Dendritic cell treated with granulocyte-macrophage colony-stimulating factor and Interleukin-4, amounts not matched to agents 40 ng/mL and 50 ng/mL, for 4 days (primary cell): Measurements from ENCODE around the gene TCF12.

Experiments
- H3K27ac Mint-ChIP-seq: one replicate; pipeline ENCODE4 v1.8.0; 2022; ENCODE audit warnings: mild to moderate bottlenecking, mixed read lengths
- H3K27me3 Mint-ChIP-seq: one replicate; pipeline ENCODE4 v1.8.0; 2022; ENCODE audit warnings: mild to moderate bottlenecking, mixed read lengths
- H3K36me3 Mint-ChIP-seq: one replicate; pipeline ENCODE4 v1.8.0; 2022; ENCODE audit warnings: low read depth, mixed read lengths
- H3K4me1 Mint-ChIP-seq: one replicate; pipeline ENCODE4 v1.8.0; 2022; ENCODE audit warnings: low read depth, mixed read lengths
- H3K4me3 Mint-ChIP-seq: one replicate; pipeline ENCODE4 v1.8.0; 2022; ENCODE audit warnings: mild to moderate bottlenecking, moderate library complexity, mixed read lengths
- H3K9me3 Mint-ChIP-seq: one replicate; pipeline ENCODE4 v1.8.0; 2022; ENCODE audit warnings: mixed read lengths
- intact Hi-C: fragments of 100-400 bp; cut with micrococcal nuclease; formaldehyde crosslinking; loops from one replicate; pipeline ENCODE4 v1.15.0; 2022

The TCF12 gene

DNA sequence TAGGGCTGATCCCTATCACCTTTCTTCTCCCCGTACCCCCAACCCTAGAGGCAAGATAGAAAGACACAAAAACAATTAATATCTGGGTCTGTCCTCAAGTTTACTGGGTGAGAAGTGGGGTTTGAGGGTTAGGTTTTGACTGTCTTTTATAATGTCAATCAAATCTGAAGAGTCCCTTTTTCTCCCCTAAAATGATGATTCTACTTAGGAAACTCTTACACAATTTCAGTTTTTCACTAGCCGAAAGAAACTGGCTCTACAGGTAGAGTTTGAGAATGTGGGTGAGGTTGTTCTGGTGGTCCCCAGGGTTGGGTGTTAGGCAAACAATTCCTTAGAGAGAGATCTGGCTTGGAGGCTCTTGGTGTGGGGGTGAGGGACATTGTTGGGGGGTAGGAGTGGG is 189.9 kb downstream of the TCF12 start:
- intact Hi-C loops = no loop called here
- H3K9me3 Mint-ChIP-seq = no peaks in the 10 kb centered on the region
- peaks cover 18% of the 10 kb centered on the region for H3K4me1 Mint-ChIP-seq
- H3K36me3 Mint-ChIP-seq = peaks cover 11% of the 10 kb centered on the region
- H3K27me3 Mint-ChIP-seq = no peaks in the 10 kb centered on the region
- no peak overlapping the region for H3K4me3 Mint-ChIP-seq
- peak overlapping the region; percentile 53 for H3K27ac Mint-ChIP-seq

DNA sequence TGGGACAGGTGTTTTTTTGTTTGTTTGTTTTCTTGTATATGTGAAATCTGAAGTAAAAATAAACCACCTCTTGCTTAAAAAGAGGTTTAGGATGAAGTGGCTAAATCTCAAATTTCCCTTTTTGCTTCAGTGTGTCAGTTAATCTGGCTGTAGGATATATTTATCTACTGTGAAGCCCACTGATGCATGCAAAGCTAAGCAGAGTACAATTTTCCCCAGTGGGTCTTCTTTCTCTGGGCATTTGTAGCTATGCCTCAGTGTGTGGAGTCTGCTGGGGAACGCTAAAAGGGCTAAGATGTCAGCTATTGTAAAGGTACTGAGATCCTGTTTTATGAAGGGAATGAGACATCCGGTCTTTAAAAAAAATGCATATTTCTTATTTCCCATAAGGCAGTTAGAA is 190.6 kb downstream of the TCF12 start:
- Mint-ChIP-seq H3K9me3 (no peaks in the 10 kb centered on the region), H3K4me1 (peaks cover 25% of the 10 kb centered on the region), H3K36me3 (peaks cover 11% of the 10 kb centered on the region), H3K27me3 (no peaks in the 10 kb centered on the region), H3K4me3 (no peak overlapping the region), H3K27ac (no peak overlapping the region)
- intact Hi-C loops = no loop called here

DNA sequence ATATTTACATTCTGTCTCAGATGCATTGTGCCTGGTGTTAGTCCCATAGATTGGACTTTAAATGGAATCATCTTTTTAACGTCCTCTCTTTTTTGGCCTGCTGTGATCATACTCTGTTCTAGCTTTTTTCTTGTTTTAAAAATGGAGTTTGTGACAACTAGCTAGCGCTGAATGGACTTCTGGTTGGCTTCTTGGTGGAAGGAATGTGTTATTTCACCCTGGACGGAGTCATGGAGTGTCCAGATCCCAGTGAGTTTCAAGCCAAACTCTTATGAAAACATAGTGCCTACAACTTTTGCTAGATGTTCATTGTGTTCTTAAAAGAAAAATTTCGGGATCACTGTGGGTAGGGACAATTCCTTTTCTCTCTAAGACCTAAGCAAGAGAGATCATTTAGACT is 192.6 kb downstream of the TCF12 start:
- no peaks in the 10 kb centered on the region for H3K36me3 Mint-ChIP-seq

DNA sequence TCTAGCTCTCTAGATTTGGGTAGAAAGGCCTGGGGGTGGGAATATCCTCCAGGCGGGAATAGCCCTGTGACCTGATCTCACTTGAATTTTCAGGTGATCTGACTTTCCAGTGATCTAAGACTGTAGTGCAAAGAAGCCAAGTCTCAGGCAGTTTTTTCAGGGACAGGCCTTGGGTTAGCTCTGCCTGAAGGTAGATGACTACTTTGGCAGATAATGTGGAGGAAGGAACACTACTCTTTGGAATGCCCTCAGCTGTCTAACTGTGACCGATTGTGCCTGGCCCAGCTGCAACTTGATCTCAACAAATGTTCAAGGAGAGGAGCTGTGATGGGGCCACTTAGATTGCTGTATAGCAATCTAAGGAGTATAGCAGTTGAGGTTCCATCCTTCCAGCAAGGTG is 193.7 kb downstream of the TCF12 start:
- no peaks in the 10 kb centered on the region for H3K27me3 Mint-ChIP-seq
- no peaks in the 10 kb centered on the region for H3K9me3 Mint-ChIP-seq
- no peaks in the 10 kb centered on the region for H3K36me3 Mint-ChIP-seq
- peaks cover 30% of the 10 kb centered on the region for H3K4me1 Mint-ChIP-seq
- H3K4me3 Mint-ChIP-seq = no peak overlapping the region
- intact Hi-C loops = no loop called here
- H3K27ac Mint-ChIP-seq = no peak overlapping the region

More for the DNA sequence above, 192.6 kb downstream of the TCF12 start:
- H3K9me3 Mint-ChIP-seq = no peaks in the 10 kb centered on the region
- H3K4me1 Mint-ChIP-seq = peaks cover 30% of the 10 kb centered on the region
- intact Hi-C loops = no loop called here
- H3K27me3 Mint-ChIP-seq = no peaks in the 10 kb centered on the region
- no peak overlapping the region for H3K4me3 Mint-ChIP-seq
- no peak overlapping the region for H3K27ac Mint-ChIP-seq

DNA sequence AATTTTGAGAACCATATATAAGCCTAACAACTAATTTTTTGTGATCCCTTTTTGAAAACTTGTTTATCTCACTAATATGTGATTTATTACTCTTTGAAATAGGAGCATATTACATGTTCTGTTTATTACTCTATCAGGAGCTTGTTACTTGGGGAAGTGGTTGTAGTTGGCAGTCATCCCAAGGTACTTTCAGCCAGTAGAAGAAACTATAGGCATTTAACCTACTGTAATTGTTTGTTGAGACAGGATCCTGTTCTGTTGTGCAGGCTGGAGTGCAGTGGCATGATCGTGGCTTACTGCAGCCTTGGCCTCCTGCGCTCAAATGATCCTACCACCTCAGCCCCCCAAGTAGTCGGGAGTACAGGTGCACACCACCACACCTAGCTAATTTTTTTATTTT is 195.6 kb downstream of the TCF12 start:
- no peaks in the 10 kb centered on the region for H3K27me3 Mint-ChIP-seq
- intact Hi-C loops = no loop called here
- no peaks in the 10 kb centered on the region for H3K9me3 Mint-ChIP-seq
- no peak overlapping the region for H3K4me3 Mint-ChIP-seq
- H3K27ac Mint-ChIP-seq = no peak overlapping the region
- H3K36me3 Mint-ChIP-seq = no peaks in the 10 kb centered on the region
- peaks cover 23% of the 10 kb centered on the region for H3K4me1 Mint-ChIP-seq

DNA sequence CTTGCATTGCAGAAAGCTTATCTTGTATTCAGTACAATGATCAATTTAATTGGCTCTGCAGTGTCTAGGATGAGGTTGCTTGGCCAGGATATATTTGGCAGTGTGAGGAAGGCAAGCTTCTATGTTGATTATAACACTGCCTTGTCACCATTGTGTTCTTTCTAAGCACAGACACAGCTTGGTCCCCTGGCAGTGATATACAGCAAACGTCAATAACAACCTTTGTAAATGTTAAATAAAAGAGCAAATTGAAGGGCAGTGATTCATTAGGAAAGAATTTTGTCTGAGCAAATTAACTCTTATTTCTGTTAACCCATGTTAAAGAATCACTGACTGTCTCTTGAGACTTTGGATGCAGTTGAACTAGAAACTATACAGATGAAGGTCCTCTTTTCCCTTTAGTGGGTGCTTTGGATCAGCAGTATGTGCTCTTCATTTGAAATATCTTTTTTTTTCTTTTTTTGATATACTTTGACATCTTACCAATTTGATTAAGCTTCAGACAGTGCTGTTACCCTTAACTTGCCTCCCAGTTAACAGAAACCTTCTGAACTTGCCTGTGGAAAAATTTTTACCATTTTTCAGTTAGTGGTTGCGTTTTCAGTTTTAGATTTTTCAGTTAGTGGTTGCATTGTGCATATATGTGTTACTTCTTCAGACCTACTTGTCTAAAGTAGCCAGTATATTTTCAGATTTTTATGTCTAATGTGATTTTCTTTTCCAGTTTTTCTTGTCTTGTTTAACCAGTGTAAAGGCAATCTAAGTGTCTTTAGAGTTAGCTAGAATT is 199.8 kb downstream of the TCF12 start:
- H3K4me3 Mint-ChIP-seq = no peak overlapping the region
- intact Hi-C loops = no loop called here
- H3K36me3 Mint-ChIP-seq = peaks cover 6% of the 10 kb centered on the region
- no peaks in the 10 kb centered on the region for H3K27me3 Mint-ChIP-seq
- peaks cover 32% of the 10 kb centered on the region for H3K4me1 Mint-ChIP-seq
- no peak overlapping the region for H3K27ac Mint-ChIP-seq
- H3K9me3 Mint-ChIP-seq = no peaks in the 10 kb centered on the region

DNA sequence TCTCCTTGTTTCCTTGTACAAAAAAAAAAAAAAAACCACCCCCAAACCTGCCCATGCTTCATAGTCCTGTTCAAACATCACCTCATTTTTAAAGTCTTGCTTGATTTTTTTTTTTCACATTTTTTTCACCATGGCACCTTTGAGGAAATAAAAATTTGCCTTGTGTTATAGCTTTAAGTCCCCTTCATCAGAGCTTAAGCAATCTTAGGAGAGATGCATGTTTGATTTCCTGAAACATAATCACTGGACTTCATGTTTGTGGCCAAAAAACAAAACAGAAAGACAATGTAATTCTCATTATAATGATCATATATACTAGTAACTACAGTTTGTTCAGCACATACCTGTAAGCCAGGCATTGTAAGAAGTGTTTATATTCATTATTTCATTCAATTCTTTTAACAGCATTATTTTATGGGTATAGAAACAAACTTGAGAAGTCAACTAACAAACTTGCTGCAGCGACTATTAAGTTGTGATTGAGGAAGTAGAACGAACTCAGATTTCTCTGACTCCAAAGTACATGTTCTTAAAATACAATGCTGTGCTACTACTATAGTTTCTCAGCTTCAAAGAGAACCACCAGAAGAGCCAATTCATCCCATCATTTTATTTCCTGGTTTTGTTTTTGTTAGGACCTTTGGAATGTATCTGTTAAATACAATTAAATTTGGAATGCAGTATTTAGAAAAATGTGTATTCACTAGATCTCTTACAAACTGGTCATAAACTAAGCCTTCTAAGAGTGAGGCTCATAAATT is 203.8 kb downstream of the TCF12 start:
- intact Hi-C loops = no loop called here
- H3K36me3 Mint-ChIP-seq = peaks cover 21% of the 10 kb centered on the region
- H3K9me3 Mint-ChIP-seq = no peaks in the 10 kb centered on the region
- H3K27ac Mint-ChIP-seq = peak overlapping the region; percentile 32
- no peak overlapping the region for H3K4me3 Mint-ChIP-seq
- peaks cover 19% of the 10 kb centered on the region for H3K4me1 Mint-ChIP-seq
- no peaks in the 10 kb centered on the region for H3K27me3 Mint-ChIP-seq

DNA sequence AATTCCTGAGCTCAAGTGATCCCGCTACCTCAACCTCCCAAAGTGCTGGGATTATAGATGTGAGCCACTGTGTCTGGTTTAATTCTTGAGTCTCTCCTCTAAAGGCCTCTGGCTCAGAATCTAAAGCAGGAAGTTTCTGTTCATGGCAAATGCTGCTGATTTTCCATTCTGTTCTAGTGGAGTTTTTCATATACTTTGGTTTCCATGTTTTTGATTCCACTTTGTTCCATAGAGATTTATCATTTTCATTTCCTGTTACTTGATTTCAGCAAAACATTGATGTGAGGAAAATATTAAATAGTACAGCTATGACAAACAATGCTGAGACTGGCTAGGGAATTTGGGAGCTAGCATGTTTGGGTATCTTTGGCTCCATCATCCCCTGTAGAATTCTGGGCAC is 205.6 kb downstream of the TCF12 start:
- Mint-ChIP-seq H3K9me3 (no peaks in the 10 kb centered on the region), H3K36me3 (peaks cover 22% of the 10 kb centered on the region), H3K4me1 (peaks cover 19% of the 10 kb centered on the region), H3K4me3 (no peak overlapping the region), H3K27ac (no peak overlapping the region), H3K27me3 (no peaks in the 10 kb centered on the region)
- intact Hi-C loops = no loop called here

DNA sequence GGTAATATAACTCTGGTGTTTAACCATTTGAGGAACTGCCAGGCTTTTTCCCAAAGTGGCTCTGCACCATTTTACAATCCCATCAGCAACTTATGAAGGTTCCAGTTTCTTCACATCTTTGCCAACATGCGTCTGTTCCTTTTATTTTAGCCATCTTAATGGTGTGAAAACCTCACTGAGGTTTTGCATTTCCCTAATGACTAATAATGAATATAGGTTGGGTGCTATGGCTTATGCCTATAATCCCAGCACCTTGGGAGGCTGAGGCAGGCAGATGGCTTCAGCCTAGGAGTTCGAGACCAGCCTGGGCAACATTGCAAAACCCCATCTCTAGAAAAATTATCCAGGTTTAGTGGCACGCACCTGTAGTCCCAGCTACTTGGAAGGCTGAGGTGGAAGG is 210.6 kb downstream of the TCF12 start:
- Mint-ChIP-seq H3K27ac (no peak overlapping the region), H3K27me3 (no peaks in the 10 kb centered on the region), H3K9me3 (no peaks in the 10 kb centered on the region), H3K4me1 (peaks cover 8% of the 10 kb centered on the region), H3K4me3 (no peak overlapping the region), H3K36me3 (peaks cover 27% of the 10 kb centered on the region)
- intact Hi-C loops = no loop called here

DNA sequence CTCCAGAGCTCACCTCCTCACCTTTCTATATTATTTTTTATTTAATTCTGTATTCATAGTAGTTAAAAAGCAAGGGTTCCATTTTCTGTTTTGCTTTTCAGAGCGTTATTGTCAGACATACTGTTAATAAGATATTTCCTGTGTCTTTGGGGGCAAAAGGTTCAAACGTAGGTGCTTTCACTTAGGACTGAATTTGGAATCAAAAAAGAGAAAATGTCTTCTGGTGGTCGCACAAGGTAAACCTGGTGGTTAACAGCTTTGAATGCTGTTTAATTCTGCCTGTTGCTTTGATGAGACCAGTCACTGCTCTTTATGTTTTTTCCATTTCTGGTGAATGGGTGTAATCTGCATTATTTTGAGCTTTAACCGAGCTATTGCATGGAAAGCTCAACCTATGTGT is 212.5 kb downstream of the TCF12 start:
- Mint-ChIP-seq H3K4me3 (no peak overlapping the region), H3K27ac (no peak overlapping the region), H3K27me3 (no peaks in the 10 kb centered on the region), H3K9me3 (no peaks in the 10 kb centered on the region), H3K4me1 (peaks cover 16% of the 10 kb centered on the region), H3K36me3 (peaks cover 18% of the 10 kb centered on the region)
- intact Hi-C loops = loop anchor here (10.0 kb wide), 3 partner anchors 56 to 206 kb away; no protein-coding TSS in a partner anchor

DNA sequence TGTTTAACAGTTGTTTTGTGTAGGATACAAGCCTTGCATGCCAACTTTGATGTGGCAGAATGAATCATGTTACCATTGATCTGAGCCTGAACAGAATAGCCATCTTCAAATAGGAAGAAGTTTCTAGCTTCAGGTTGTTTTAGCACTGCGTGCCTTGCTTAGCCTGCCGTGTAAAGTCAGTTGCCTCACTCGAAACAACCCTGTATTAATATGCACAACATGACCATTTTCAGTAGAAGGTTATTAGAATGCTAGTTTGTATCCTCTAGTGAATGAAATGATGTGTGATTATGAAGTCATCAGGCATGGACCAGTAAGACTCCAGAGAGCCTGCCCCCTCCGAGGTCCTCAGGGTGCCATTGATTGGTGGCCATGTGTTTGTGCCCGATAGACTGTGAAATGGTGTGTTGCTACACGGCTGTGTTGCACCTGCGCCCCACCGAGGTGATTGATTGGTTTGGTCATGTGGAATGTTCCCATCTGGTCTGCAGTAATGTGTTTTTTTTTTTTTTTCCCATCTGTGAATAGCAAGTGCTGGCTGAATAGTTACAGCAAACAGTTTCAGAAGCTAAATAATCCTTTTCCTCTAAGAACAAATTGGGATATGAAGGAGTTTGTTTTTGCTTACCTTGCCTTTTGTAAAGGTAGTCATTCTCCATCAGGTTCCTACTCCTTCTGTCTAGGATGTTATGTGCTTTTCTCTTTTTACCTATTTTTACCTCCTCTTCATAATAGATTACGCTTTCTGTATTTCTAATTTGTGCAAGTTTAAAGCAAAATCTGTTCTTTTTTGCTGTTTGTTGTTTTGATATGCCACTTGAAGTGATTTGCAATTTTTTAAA is 214.9 kb downstream of the TCF12 start:
- peaks cover 19% of the 10 kb centered on the region for H3K4me1 Mint-ChIP-seq
- peaks cover 11% of the 10 kb centered on the region for H3K36me3 Mint-ChIP-seq
- H3K27ac Mint-ChIP-seq = no peak overlapping the region
- H3K27me3 Mint-ChIP-seq = no peaks in the 10 kb centered on the region
- H3K9me3 Mint-ChIP-seq = no peaks in the 10 kb centered on the region
- no peak overlapping the region for H3K4me3 Mint-ChIP-seq
- intact Hi-C loops = loop anchor here (10.0 kb wide), 3 partner anchors 59 to 209 kb away; no protein-coding TSS in a partner anchor

DNA sequence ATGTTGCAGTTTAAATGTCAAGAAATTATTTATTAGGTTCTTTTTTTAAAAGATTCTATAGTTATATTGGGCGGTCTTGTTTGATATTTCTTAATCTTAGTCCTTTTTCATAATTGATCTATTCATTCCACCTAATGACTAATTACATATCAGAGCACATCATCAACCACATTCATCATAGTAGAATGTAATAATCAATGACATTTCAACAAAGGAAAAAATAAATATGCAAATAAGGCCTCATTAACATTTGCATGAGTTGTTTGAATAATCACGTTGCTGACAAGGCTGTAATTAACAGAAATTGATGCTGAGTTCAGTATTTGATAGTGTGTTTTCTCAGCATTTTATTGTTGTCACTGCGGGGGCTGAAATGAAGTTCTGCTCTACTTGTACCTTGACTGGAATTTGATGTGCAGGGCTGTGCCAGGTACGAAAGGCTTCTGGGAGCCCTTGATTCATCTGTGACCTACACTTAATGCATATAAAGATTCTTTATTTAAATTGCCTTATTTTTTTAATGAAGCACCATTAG is 215.7 kb downstream of the TCF12 start:
- Mint-ChIP-seq H3K4me1 (peaks cover 24% of the 10 kb centered on the region), H3K36me3 (peaks cover 9% of the 10 kb centered on the region), H3K9me3 (no peaks in the 10 kb centered on the region), H3K4me3 (no peak overlapping the region), H3K27me3 (no peaks in the 10 kb centered on the region), H3K27ac (no peak overlapping the region)
- intact Hi-C loops = loop anchor here (10.0 kb wide), 3 partner anchors 59 to 209 kb away; no protein-coding TSS in a partner anchor

DNA sequence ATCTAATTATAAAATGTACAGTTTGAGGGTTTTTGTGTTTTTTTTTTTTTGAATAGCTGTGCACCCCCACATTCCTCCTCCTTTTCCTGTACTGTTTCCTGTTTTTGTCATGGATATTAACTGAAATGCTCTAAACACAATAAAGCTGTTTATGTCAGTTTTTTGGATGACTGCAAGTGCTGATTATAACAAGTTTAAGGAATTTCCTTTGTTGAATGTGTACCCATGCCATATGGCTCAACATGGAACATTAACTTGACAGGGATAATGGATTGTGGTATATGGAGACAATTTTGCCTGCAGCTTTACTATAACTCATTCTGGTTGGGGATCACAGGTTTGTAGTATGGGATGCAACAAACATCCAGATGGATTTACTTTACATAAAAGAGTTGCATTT is 216.4 kb downstream of the TCF12 start:
- H3K4me1 Mint-ChIP-seq = peaks cover 26% of the 10 kb centered on the region
- H3K9me3 Mint-ChIP-seq = no peaks in the 10 kb centered on the region
- H3K36me3 Mint-ChIP-seq = peaks cover 7% of the 10 kb centered on the region
- no peak overlapping the region for H3K27ac Mint-ChIP-seq
- intact Hi-C loops = loop anchor here (10.0 kb wide), 3 partner anchors 60 to 210 kb away; no protein-coding TSS in a partner anchor
- no peaks in the 10 kb centered on the region for H3K27me3 Mint-ChIP-seq
- no peak overlapping the region for H3K4me3 Mint-ChIP-seq
